B cell (primary cell): ENCODE measurements around the gene SLC23A2. TPM values are rescaled to one million over a fixed set of nuclear protein-coding genes. Genes with fewer than 3 reads are reported as not detected.
A peak's percentile ranks its signal among the peaks of the same experiment; 100 is the strongest.

Source experiments
- ATAC-seq: fragments of 200-7000 bp; cut with Tn5 transposase; one replicate; pipeline ENCODE4 v1.10.0; 2021; ENCODE audit warnings: low read depth, mild to moderate bottlenecking, moderate number of reproducible peaks, moderate library complexity
- CTCF ChIA-PET: fragments of 350-600 bp; sonication (Branson Sonifier 250); formaldehyde crosslinking; loops from one replicate; lab custom pipeline; 2021; ENCODE audit warnings: antibody characterized with exemption, inconsistent platforms; lab: Charles Lee
- POLR2A ChIA-PET: fragments of 350-600 bp; sonication (Branson Sonifier 250); formaldehyde crosslinking; loops from one replicate; lab custom pipeline; 2021; ENCODE audit warnings: antibody characterized with exemption; lab: Charles Lee
- DNase-seq: peaks from one replicate; pipeline ENCODE4 v3.0.0; 2013
- H2AFZ ChIP-seq: 2 replicates; pipeline ENCODE4 v1.6.1; 2012; ENCODE audit warnings: mild to moderate bottlenecking, low read depth, low read length; ENCODE audit not compliant: insufficient read depth, poor library complexity, severe bottlenecking
- H3K27ac ChIP-seq, 2 donors: 1 replicate in 1 of 2; 2 replicates in 1 of 2; pipeline ENCODE4 v1.5.1; 2012 to 2013; ENCODE audit warnings: low read length in 2 of 2, mild to moderate bottlenecking in 2 of 2, moderate library complexity in 1 of 2
- H3K27me3 ChIP-seq, 4 experiments: fragments of 200-600 bp in 1 of 4; sonication (generic) in 1 of 4; replicated peaks in 1 of 4; 1 replicate in 2 of 4; 2 replicates in 2 of 4; pipeline versions ENCODE4 v1.6.1 to v1.7.0; 2013 to 2016; ENCODE audit warnings: low read length in 3 of 4, mild to moderate bottlenecking in 2 of 4, mixed read lengths in 1 of 4, moderate library complexity in 1 of 4; ENCODE audit not compliant: insufficient read depth in 4 of 4, control insufficient read depth in 3 of 4; ENCODE audit errors: control extremely low read depth in 1 of 4
- H3K36me3 ChIP-seq, 2 experiments: replicated peaks in 1 of 2; 1 replicate in 1 of 2; 2 replicates in 1 of 2; pipeline versions ENCODE4 v1.6.1 to v1.7.1; 2013; ENCODE audit warnings: low read length in 1 of 2; ENCODE audit not compliant: insufficient read depth in 2 of 2, control insufficient read depth in 1 of 2; ENCODE audit errors: control extremely low read depth in 1 of 2, extremely low read depth in 1 of 2
- H3K4me1 ChIP-seq, 2 donors: fragments of 200-600 bp in 1 of 2; sonication (generic) in 1 of 2; 1 replicate in 1 of 2; 2 replicates in 1 of 2; pipeline versions ENCODE4 v1.5.1 to v1.6.1; 2013 to 2017; ENCODE audit warnings: low read length in 2 of 2; ENCODE audit not compliant: control insufficient read depth in 2 of 2, insufficient read depth in 2 of 2
- H3K4me2 ChIP-seq: replicated peaks from 2 replicates; pipeline ENCODE3; 2012; ENCODE audit warnings: mild to moderate bottlenecking, low read depth, low read length; ENCODE audit not compliant: poor library complexity, severe bottlenecking
- H3K4me3 ChIP-seq, 5 experiments: fragments of 200-600 bp in 1 of 5; sonication (generic) in 1 of 5; 1 replicate in 3 of 5; 2 replicates in 2 of 5; pipeline versions ENCODE4 v1.5.1 to v1.7.0; 2011 to 2016; ENCODE audit warnings: low read length in 4 of 5, mild to moderate bottlenecking in 4 of 5, low read depth in 2 of 5, control low read depth in 1 of 5, moderate library complexity in 1 of 5; ENCODE audit not compliant: insufficient read depth in 1 of 5; ENCODE audit errors: control extremely low read depth in 1 of 5, extremely low read depth in 1 of 5
- H3K79me2 ChIP-seq: fragments of 200-600 bp; sonication (generic); one replicate; pipeline ENCODE4 v1.6.0; 2016; ENCODE audit warnings: low read length; ENCODE audit not compliant: control insufficient read depth, insufficient read depth
- H3K9ac ChIP-seq: fragments of 200-600 bp; sonication (generic); 2 replicates; pipeline ENCODE4 v1.6.1; 2017; ENCODE audit warnings: mild to moderate bottlenecking, low read length, moderate library complexity
- H3K9me3 ChIP-seq, 3 donors: one replicate each; pipeline versions ENCODE4 v1.6.1 to v1.7.1; 2013; ENCODE audit warnings: low read length in 2 of 3; ENCODE audit not compliant: control insufficient read depth in 2 of 3, insufficient read depth in 1 of 3; ENCODE audit errors: control extremely low read depth in 1 of 3
- H4K20me1 ChIP-seq: 2 replicates; pipeline ENCODE4 v1.6.0; 2012; ENCODE audit warnings: mild to moderate bottlenecking, low read length; ENCODE audit not compliant: insufficient read depth, control insufficient read depth, poor library complexity, severe bottlenecking
- H3K27ac Mint-ChIP-seq: one replicate; pipeline ENCODE4 v1.8.0; 2021; ENCODE audit warnings: mixed read lengths
- H3K27me3 Mint-ChIP-seq: one replicate; pipeline ENCODE4 v1.8.0; 2021; ENCODE audit warnings: mixed read lengths
- H3K4me1 Mint-ChIP-seq: one replicate; pipeline ENCODE4 v1.8.0; 2021; ENCODE audit warnings: mixed read lengths
- H3K4me3 Mint-ChIP-seq: one replicate; pipeline ENCODE4 v1.8.0; 2021; ENCODE audit warnings: mixed read lengths
- H3K9me3 Mint-ChIP-seq: one replicate; pipeline ENCODE4 v1.8.0; 2022; ENCODE audit warnings: mixed read lengths; ENCODE audit not compliant: insufficient read depth
- CTCF ChIP-seq: fragments of 200-600 bp; IDR thresholded peaks from one replicate; pipeline ENCODE4 v1.8.0; 2022; ENCODE audit warnings: antibody characterized with exemption, mild to moderate bottlenecking
- EZH2 ChIP-seq: IDR thresholded peaks from 2 replicates; pipeline ENCODE4 v1.6.1; 2012; ENCODE audit warnings: borderline replicate concordance, low read depth, mild to moderate bottlenecking, moderate library complexity, low read length; ENCODE audit not compliant: insufficient read depth, poor library complexity, severe bottlenecking
- WGBS: methylation state at CpG from one replicate; pipeline ENCODE4 v1.1.5; 2013; ENCODE audit warnings: missing lambda C conversion rate; ENCODE audit not compliant: insufficient coverage; 5-methylcytosine and 5-hydroxymethylcytosine counted together
- intact Hi-C: fragments of 100-400 bp; cut with micrococcal nuclease; formaldehyde crosslinking; loops from one replicate; pipeline ENCODE4 v1.10.0; 2022
- polyA plus RNA-seq: library from polyadenylated mRNA; depleted of rRNA; stranded (reverse); fragments of >200 nt; gene quantifications from 2 replicates; pipeline ENCODE4 v1.2.3, GENCODE V29; 2012
- total RNA-seq, 2 donors: library from RNA; stranded (reverse); fragments of 120-200 nt in 1 of 2; gene quantifications; 1 replicate in 1 of 2; 2 replicates in 1 of 2; pipeline versions ENCODE4 v1.2.3 to v1.2.4, GENCODE V29; 2013 to 2022

SLC23A2 gene
- total and polyA plus RNA-seq, 2 donors (not counting 1 experiment from before 2014, with no cell fraction given), result 23.6 to 70.7 TPM

GRCh38 chr20:4973330-4974097 is 27.8 kb downstream of the SLC23A2 start:
- no peaks in the 10 kb centered on the region for H3K27me3 Mint-ChIP-seq
- DNase-seq (peak; percentile 66), ATAC-seq (peak; percentile 83)
- Histone ChIP-seq H4K20me1 (no peaks in the 10 kb centered on the region), H2AFZ (peak overlapping the region; percentile 57), H3K27me3 (no peaks in the 10 kb centered on the region), H3K9me3 (no peaks in the 10 kb centered on the region), H3K79me2 (peaks cover 90% of the 10 kb centered on the region), H3K27ac (peak overlapping the region; percentile 36 to 40), H3K4me3 (peak overlapping the region in 4 of 5 experiments; percentile 16 to 58 (median 40)), H3K9ac (peak overlapping the region; percentile 52), H3K4me1 (peaks cover 21 to 30% of the 10 kb centered on the region in 2 donors), H3K4me2 (peak overlapping the region; percentile 71), H3K36me3 (peaks cover 0 to 14% of the 10 kb centered on the region in 2 experiments)
- ChIA-PET CTCF (interaction anchor here (0.6 to 1.9 kb wide), 10 partner anchors 13 to 325 kb away, joined by 3 to 13 read pairs (median 5); partner anchors contain the start of gene CDS2), POLR2A (interaction anchor here (0.7 to 1.3 kb wide), 5 partner anchors 14 to 160 kb away, joined by 3 to 10 read pairs (median 4); no protein-coding TSS in a partner anchor)
- peaks cover 46% of the 10 kb centered on the region for H3K4me1 Mint-ChIP-seq
- no peaks in the 10 kb centered on the region for H3K9me3 Mint-ChIP-seq
- WGBS, result 2% methylated on average over 10 of the region's 11 CpGs
- peak overlapping the region; percentile 84 for H3K27ac Mint-ChIP-seq
- intact Hi-C loops, result loop anchor here (1.0 to 5.0 kb wide), 5 partner anchors 12 to 161 kb away; no protein-coding TSS in a partner anchor
- peak overlapping the region; percentile 87 for H3K4me3 Mint-ChIP-seq
- TF ChIP-seq EZH2 (no peak), CTCF (no peak)
